Peyer's patch (tissue), 4 donors: ENCODE results near the gene NEK9. TPM values are rescaled to one million over a fixed set of nuclear protein-coding genes. Genes with fewer than 3 reads are reported as not detected.

ENCODE experiments used
- DNase-seq, 3 donors: peaks; one replicate each; pipeline ENCODE4 v3.0.0-alpha.2; 2017 to 2019
- H3K27ac ChIP-seq, 4 donors: fragments of 200-600 bp; sonication (generic); one replicate each; pipeline ENCODE4 v1.5.1; 2016 to 2019
- H3K27me3 ChIP-seq, 2 donors: fragments of 200-600 bp; sonication (generic); one replicate each; pipeline ENCODE4 v1.5.1; 2019
- H3K36me3 ChIP-seq, 3 donors: fragments of 200-600 bp; sonication (generic); one replicate each; pipeline ENCODE4 v1.5.1; 2016 to 2019
- H3K4me1 ChIP-seq, 4 donors: fragments of 200-600 bp; sonication (generic); one replicate each; pipeline ENCODE4 v1.5.1; 2016 to 2019
- H3K4me3 ChIP-seq, 4 donors: fragments of 200-600 bp; sonication (generic); 1 replicate in 3 of 4; 2 replicates in 1 of 4; pipeline ENCODE4 v1.5.1; 2016 to 2019; ENCODE audit warnings: mild to moderate bottlenecking in 1 of 4
- H3K9me3 ChIP-seq, 4 donors: fragments of 200-600 bp; sonication (generic); one replicate each; pipeline ENCODE4 v1.5.1; 2016 to 2019; ENCODE audit warnings: mild to moderate bottlenecking in 1 of 4
- CTCF ChIP-seq, 6 experiments: fragments of 450-650 bp in 4 of 6; fragments of 200-600 bp in 2 of 6; sonication (generic) in 1 of 6; IDR thresholded peaks; one replicate each; pipeline ENCODE4 v1.5.1; 2017 to 2019; ENCODE audit warnings: antibody characterized with exemption in 6 of 6, mild to moderate bottlenecking in 3 of 6, moderate library complexity in 1 of 6
- POLR2A ChIP-seq, 2 donors: fragments of 450-650 bp; IDR thresholded peaks; one replicate each; pipeline ENCODE4 v1.5.1; 2017; ENCODE audit warnings: antibody characterized with exemption in 2 of 2, mild to moderate bottlenecking in 2 of 2, moderate library complexity in 2 of 2
- total RNA-seq, 4 donors: library from RNA; depleted of rRNA; stranded (reverse); fragments of >200 nt; gene quantifications; one replicate each; pipeline ENCODE4 v1.1.0, GENCODE V29; 2016

The NEK9 gene
- total RNA-seq, 4 donors from 2014 or later, result 32.4 to 53.6 (median 42.0) TPM

- TF ChIP-seq CTCF (IDR thresholded peaks at IDR 0.05), result no peak
- peak; percentile 71 to 79 for TF ChIP-seq POLR2A (IDR thresholded peaks at IDR 0.05)
- Histone ChIP-seq H3K27me3 (no peaks in the 10 kb centered on the region), H3K4me1 (peaks cover 0 to 5% (median 0%) of the 10 kb centered on the region in 4 donors), H3K27ac (peak within 1 kb of the TSS; percentile 75 to 94 (median 87)), H3K4me3 (peak within 1 kb of the TSS; percentile 47 to 81 (median 72)), H3K9me3 (no peaks in the 10 kb centered on the region), H3K36me3 (peaks cover 0 to 3% (median 0%) of the 10 kb centered on the region in 3 donors)
- peak; percentile 72 to 93 (median 91) for DNase-seq
These were observed 75.8 kb downstream of the NEK9 start, which contains the start of gene MLH3 for GRCh38 chr14:75050852-75051555. MLH3 (minus strand) TSS chr14:75051467; CDS start chr14:75049655, 1,812 bp downstream.

GRCh38 chr14:75049731-75050201 is 77.1 kb downstream of the NEK9 start:
- H3K4me3 ChIP-seq, result no peak overlapping the region
- TF ChIP-seq POLR2A (IDR thresholded peaks at IDR 0.05) (no peak), CTCF (IDR thresholded peaks at IDR 0.05) (no peak)
- peaks cover 0 to 3% (median 0%) of the 10 kb centered on the region in 3 donors for H3K36me3 ChIP-seq
- DNase-seq, result no peak
- peaks cover 0 to 11% (median 0%) of the 10 kb centered on the region in 4 donors for H3K4me1 ChIP-seq
- H3K9me3 ChIP-seq, result no peaks in the 10 kb centered on the region
- H3K27me3 ChIP-seq, result no peaks in the 10 kb centered on the region
- peak overlapping the region; percentile 24 to 94 (median 47) for H3K27ac ChIP-seq

- Histone ChIP-seq H3K36me3 (peaks cover 0 to 3% (median 0%) of the 10 kb centered on the region in 3 donors), H3K9me3 (no peaks in the 10 kb centered on the region), H3K27me3 (no peaks in the 10 kb centered on the region), H3K27ac (peak overlapping the region; percentile 24 to 52 (median 47)), H3K4me1 (peaks cover 0 to 14% (median 2%) of the 10 kb centered on the region in 4 donors), H3K4me3 (no peak overlapping the region)
- no peak for DNase-seq
- TF ChIP-seq CTCF (IDR thresholded peaks at IDR 0.05) (no peak), POLR2A (IDR thresholded peaks at IDR 0.05) (no peak)
These were observed 77.7 kb downstream of the NEK9 start for GRCh38 chr14:75049136-75049535.

GRCh38 chr14:75048101-75048500 is 78.7 kb downstream of the NEK9 start:
- Histone ChIP-seq H3K36me3 (peaks cover 0 to 3% (median 0%) of the 10 kb centered on the region in 3 donors), H3K9me3 (no peaks in the 10 kb centered on the region), H3K27me3 (no peaks in the 10 kb centered on the region), H3K27ac (no peak overlapping the region), H3K4me1 (peaks cover 0 to 16% (median 2%) of the 10 kb centered on the region in 4 donors), H3K4me3 (no peak overlapping the region)
- TF ChIP-seq CTCF (IDR thresholded peaks at IDR 0.05) (no peak), POLR2A (IDR thresholded peaks at IDR 0.05) (no peak)
- no peak for DNase-seq

- no peak for DNase-seq
- Histone ChIP-seq H3K27me3 (no peaks in the 10 kb centered on the region), H3K4me1 (peaks cover 0 to 21% (median 2%) of the 10 kb centered on the region in 4 donors), H3K27ac (no peak overlapping the region), H3K4me3 (no peak overlapping the region), H3K36me3 (peaks cover 0 to 7% (median 0%) of the 10 kb centered on the region in 3 donors), H3K9me3 (no peaks in the 10 kb centered on the region)
- TF ChIP-seq POLR2A (IDR thresholded peaks at IDR 0.05), result no peak
- TF ChIP-seq CTCF (IDR thresholded peaks at IDR 0.05), result no peak
These were observed 79.3 kb downstream of the NEK9 start for GRCh38 chr14:75047506-75047905.
